Immature natural killer cell (primary cell): ENCODE results near the gene TMOD3. TPM values are rescaled to one million over a fixed set of nuclear protein-coding genes. Genes with fewer than 3 reads are reported as not detected.
A peak's percentile ranks its signal among the peaks of the same experiment; 100 is the strongest.
"Not testable (repeated sequence)": the region's sequence is repeated elsewhere in the genome, so short reads cannot be mapped to it uniquely, and the experiment has no call there.

Experiments
- DNase-seq, 3 donors: peaks; one replicate each; pipeline ENCODE4 v3.0.0; 2022; ENCODE audit warnings: mixed read lengths in 1 of 3
- H3K27ac Mint-ChIP-seq, 6 donors: one replicate each; pipeline ENCODE4 v1.8.0; 2020; ENCODE audit warnings: mixed read lengths in 6 of 6, mild to moderate bottlenecking in 5 of 6, inconsistent platforms in 4 of 6, moderate library complexity in 3 of 6
- H3K27me3 Mint-ChIP-seq, 3 donors: one replicate each; pipeline ENCODE4 v1.8.0; 2020 to 2021; ENCODE audit warnings: low read depth in 3 of 3, mild to moderate bottlenecking in 3 of 3, mixed read lengths in 3 of 3, moderate library complexity in 3 of 3, inconsistent platforms in 1 of 3
- H3K36me3 Mint-ChIP-seq, 3 donors: one replicate each; pipeline ENCODE4 v1.8.0; 2020; ENCODE audit warnings: mixed read lengths in 3 of 3, inconsistent platforms in 2 of 3, mild to moderate bottlenecking in 2 of 3
- H3K4me1 Mint-ChIP-seq, 2 donors: one replicate each; pipeline ENCODE4 v1.8.0; 2020; ENCODE audit warnings: inconsistent platforms in 2 of 2, mild to moderate bottlenecking in 2 of 2, mixed read lengths in 2 of 2, moderate library complexity in 1 of 2
- H3K4me3 Mint-ChIP-seq, 5 donors: one replicate each; pipeline ENCODE4 v1.8.0; 2020; ENCODE audit warnings: mild to moderate bottlenecking in 5 of 5, mixed read lengths in 5 of 5, inconsistent platforms in 3 of 5, moderate library complexity in 3 of 5
- H3K9me3 Mint-ChIP-seq, 6 donors: one replicate each; pipeline ENCODE4 v1.8.0; 2020; ENCODE audit warnings: mild to moderate bottlenecking in 6 of 6, mixed read lengths in 6 of 6, inconsistent platforms in 4 of 6, moderate library complexity in 3 of 6
- polyA plus RNA-seq, 3 donors: library from polyadenylated mRNA; unstranded; fragments of 300-500 nt; fragmentation: Illumina TruSeq; gene quantifications; one replicate each; pipeline ENCODE4 v1.2.3, GENCODE V29; 2021

TMOD3 gene
- polyA plus RNA-seq, 3 donors from 2014 or later: 28.9 to 50.9 (median 38.7) TPM

GRCh38 chr15:51883271-51883837, 53.9 kb downstream of the TMOD3 start:
- Mint-ChIP-seq H3K9me3 (no peaks in the 10 kb centered on the region), H3K4me1 (peaks cover 31 to 36% of the 10 kb centered on the region in 2 donors), H3K36me3 (no peaks in the 10 kb centered on the region), H3K27ac (peak overlapping the region in 1 of 6 donors; percentile 30), H3K27me3 (peaks cover 0 to 3% (median 0%) of the 10 kb centered on the region in 3 donors), H3K4me3 (no peak overlapping the region)
- no peak for DNase-seq

GRCh38 chr15:51884041-51884440, 54.6 kb downstream of the TMOD3 start:
- H3K9me3 Mint-ChIP-seq: no peaks in the 10 kb centered on the region
- no peak overlapping the region for H3K4me3 Mint-ChIP-seq
- H3K27me3 Mint-ChIP-seq: peaks cover 0 to 3% (median 0%) of the 10 kb centered on the region in 3 donors
- peak overlapping the region in 3 of 6 donors; percentile 20 to 43 (median 24) for H3K27ac Mint-ChIP-seq
- peaks cover 0 to 4% (median 0%) of the 10 kb centered on the region in 3 donors for H3K36me3 Mint-ChIP-seq
- DNase-seq: no peak
- peaks cover 29% of the 10 kb centered on the region in 2 donors for H3K4me1 Mint-ChIP-seq

GRCh38 chr15:51884517-51885236, 55.2 kb downstream of the TMOD3 start:
- H3K9me3 Mint-ChIP-seq: no peaks in the 10 kb centered on the region
- H3K27ac Mint-ChIP-seq: peak overlapping the region in 5 of 6 donors; percentile 20 to 85 (median 52)
- no peak overlapping the region for H3K4me3 Mint-ChIP-seq

GRCh38 chr15:51885758-51886157, 56.3 kb downstream of the TMOD3 start:
- not testable (repeated sequence) for H3K36me3 Mint-ChIP-seq, H3K4me3 Mint-ChIP-seq, H3K27ac Mint-ChIP-seq, H3K9me3 Mint-ChIP-seq, DNase-seq, H3K27me3 Mint-ChIP-seq
- peaks cover 20 to 22% of the 10 kb centered on the region in 2 donors for H3K4me1 Mint-ChIP-seq

More at GRCh38 chr15:51884517-51885236, 55.2 kb downstream of the TMOD3 start:
- H3K4me1 Mint-ChIP-seq: peaks cover 23 to 26% of the 10 kb centered on the region in 2 donors
- no peak for DNase-seq
- peaks cover 0 to 4% (median 0%) of the 10 kb centered on the region in 3 donors for H3K36me3 Mint-ChIP-seq
- peaks cover 0 to 3% (median 0%) of the 10 kb centered on the region in 3 donors for H3K27me3 Mint-ChIP-seq

GRCh38 chr15:51887887-51888592, 58.6 kb downstream of the TMOD3 start:
- H3K27ac Mint-ChIP-seq: no peak overlapping the region
- H3K4me1 Mint-ChIP-seq: peaks cover 14 to 17% of the 10 kb centered on the region in 2 donors
- H3K36me3 Mint-ChIP-seq: peaks cover 15 to 19% (median 17%) of the 10 kb centered on the region in 3 donors
- H3K27me3 Mint-ChIP-seq: peaks cover 0 to 3% (median 2%) of the 10 kb centered on the region in 3 donors
- no peak overlapping the region for H3K4me3 Mint-ChIP-seq
- DNase-seq: no peak
- no peaks in the 10 kb centered on the region for H3K9me3 Mint-ChIP-seq

GRCh38 chr15:51888593-51889195, 59.2 kb downstream of the TMOD3 start:
- Mint-ChIP-seq H3K36me3 (peaks cover 15 to 21% (median 17%) of the 10 kb centered on the region in 3 donors), H3K4me1 (peaks cover 12 to 17% of the 10 kb centered on the region in 2 donors), H3K9me3 (no peaks in the 10 kb centered on the region), H3K27ac (no peak overlapping the region), H3K27me3 (peaks cover 0 to 3% (median 2%) of the 10 kb centered on the region in 3 donors), H3K4me3 (no peak overlapping the region)
- DNase-seq: peak in 1 of 3 donors; percentile 16

GRCh38 chr15:51889486-51889885, 60.0 kb downstream of the TMOD3 start:
- Mint-ChIP-seq H3K9me3 (no peaks in the 10 kb centered on the region), H3K27ac (no peak overlapping the region), H3K4me1 (peaks cover 4 to 10% of the 10 kb centered on the region in 2 donors), H3K36me3 (peaks cover 17 to 25% (median 19%) of the 10 kb centered on the region in 3 donors), H3K27me3 (peaks cover 0 to 3% (median 2%) of the 10 kb centered on the region in 3 donors), H3K4me3 (no peak overlapping the region)
- DNase-seq: no peak

- H3K4me3 Mint-ChIP-seq: no peak overlapping the region
- peaks cover 30 to 52% (median 33%) of the 10 kb centered on the region in 3 donors for H3K36me3 Mint-ChIP-seq
- peak overlapping the region in 2 of 6 donors; percentile 30 to 62 for H3K27ac Mint-ChIP-seq
- no peaks in the 10 kb centered on the region for H3K9me3 Mint-ChIP-seq
- peaks cover 0 to 2% (median 2%) of the 10 kb centered on the region in 3 donors for H3K27me3 Mint-ChIP-seq
- DNase-seq: no peak
- H3K4me1 Mint-ChIP-seq: peaks cover 0 to 2% of the 10 kb centered on the region in 2 donors
Observed at GRCh38 chr15:51904421-51904820, 75.0 kb downstream of the TMOD3 start.

GRCh38 chr15:51904931-51905330, 75.5 kb downstream of the TMOD3 start:
- Mint-ChIP-seq H3K9me3 (no peaks in the 10 kb centered on the region), H3K36me3 (peaks cover 30 to 49% (median 32%) of the 10 kb centered on the region in 3 donors), H3K27me3 (peaks cover 0 to 2% (median 0%) of the 10 kb centered on the region in 3 donors), H3K4me1 (peaks cover 0 to 2% of the 10 kb centered on the region in 2 donors), H3K4me3 (no peak overlapping the region), H3K27ac (peak overlapping the region in 1 of 6 donors; percentile 62)
- no peak for DNase-seq

- Mint-ChIP-seq H3K4me3 (no peak overlapping the region), H3K9me3 (no peaks in the 10 kb centered on the region), H3K36me3 (peaks cover 15 to 35% (median 20%) of the 10 kb centered on the region in 3 donors), H3K27me3 (peaks cover 0 to 2% (median 0%) of the 10 kb centered on the region in 3 donors), H3K27ac (peak overlapping the region in 3 of 6 donors; percentile 11 to 53 (median 39)), H3K4me1 (peaks cover 0 to 2% of the 10 kb centered on the region in 2 donors)
- DNase-seq: no peak
Observed at GRCh38 chr15:51907136-51907862, 77.8 kb downstream of the TMOD3 start.

- H3K27ac Mint-ChIP-seq: peak overlapping the region in 1 of 6 donors; percentile 73
- DNase-seq: no peak
- no peaks in the 10 kb centered on the region for H3K9me3 Mint-ChIP-seq
- no peaks in the 10 kb centered on the region for H3K27me3 Mint-ChIP-seq
- peaks cover 11 to 35% (median 23%) of the 10 kb centered on the region in 3 donors for H3K36me3 Mint-ChIP-seq
- H3K4me3 Mint-ChIP-seq: no peak overlapping the region
- H3K4me1 Mint-ChIP-seq: peaks cover 0 to 2% of the 10 kb centered on the region in 2 donors
Observed at GRCh38 chr15:51908316-51908715, 78.9 kb downstream of the TMOD3 start.

GRCh38 chr15:51909584-51909983, 80.1 kb downstream of the TMOD3 start:
- Mint-ChIP-seq H3K9me3 (no peaks in the 10 kb centered on the region), H3K4me1 (peaks cover 0 to 1% of the 10 kb centered on the region in 2 donors), H3K36me3 (peaks cover 9 to 31% (median 23%) of the 10 kb centered on the region in 3 donors), H3K4me3 (no peak overlapping the region), H3K27ac (no peak overlapping the region), H3K27me3 (no peaks in the 10 kb centered on the region)
- DNase-seq: no peak

GRCh38 chr15:51912528-51912927, 83.1 kb downstream of the TMOD3 start:
- H3K36me3 Mint-ChIP-seq: peaks cover 4 to 24% (median 17%) of the 10 kb centered on the region in 3 donors
- no peaks in the 10 kb centered on the region for H3K9me3 Mint-ChIP-seq
- DNase-seq: no peak
- H3K27me3 Mint-ChIP-seq: peaks cover 0 to 3% (median 0%) of the 10 kb centered on the region in 3 donors
- H3K27ac Mint-ChIP-seq: no peak overlapping the region
- H3K4me1 Mint-ChIP-seq: no peaks in the 10 kb centered on the region
- no peak overlapping the region for H3K4me3 Mint-ChIP-seq
